SJSA1 (cell line): ENCODE data around the gene TRPV6. TPM values are rescaled to one million over a fixed set of nuclear protein-coding genes. Genes with fewer than 3 reads are reported as not detected.

ENCODE experiments used
- DNase-seq, 2 experiments: peaks; one replicate each; pipeline ENCODE4 v3.0.0-alpha.2; 2015 to 2020; ENCODE audit warnings: low spot score in 2 of 2, low read depth in 1 of 2
- H3K27ac ChIP-seq: fragments of 250-450 bp; sonication (Bioruptor Pico); 2 replicates; pipeline ENCODE4 v1.5.1; 2020; ENCODE audit warnings: mild to moderate bottlenecking, moderate library complexity
- H3K27me3 ChIP-seq: fragments of 250-450 bp; sonication (Bioruptor Pico); replicated peaks from 2 replicates; pipeline ENCODE4 v1.5.1; 2020; ENCODE audit warnings: mild to moderate bottlenecking, moderate library complexity
- H3K36me3 ChIP-seq: fragments of 250-450 bp; sonication (Bioruptor Pico); 2 replicates; pipeline ENCODE4 v1.5.1; 2020; ENCODE audit warnings: mild to moderate bottlenecking
- H3K4me1 ChIP-seq: fragments of 250-450 bp; sonication (Bioruptor Pico); replicated peaks from 2 replicates; pipeline ENCODE4 v1.6.1; 2021; ENCODE audit warnings: mild to moderate bottlenecking
- H3K4me3 ChIP-seq: fragments of 250-450 bp; sonication (Bioruptor Pico); 2 replicates; pipeline ENCODE4 v1.5.1; 2020; ENCODE audit warnings: mild to moderate bottlenecking
- H3K9me3 ChIP-seq: fragments of 250-450 bp; sonication (Bioruptor Pico); replicated peaks from 2 replicates; pipeline ENCODE4 v1.5.1; 2020; ENCODE audit warnings: mild to moderate bottlenecking
- total RNA-seq: library from RNA; depleted of rRNA; stranded (reverse); fragments of >200 nt; shearing (Covaris generic); gene quantifications from 2 replicates; pipeline ENCODE4 v1.2.3, GENCODE V29; 2014; rRNA removed

Gene TRPV6
- total RNA-seq, 1 experiment from 2014 or later = not detected

GRCh38 chr7:142822714-142823113, 62.8 kb downstream of the TRPV6 start:
- no peak for DNase-seq
- H3K27me3 ChIP-seq = peaks cover 4% of the 10 kb centered on the region; the same call in 1 of the 2 replicates

More at GRCh38 chr7:142822714-142823113, 62.8 kb downstream of the TRPV6 start:
- H3K4me1 ChIP-seq = no peaks in the 10 kb centered on the region
- H3K4me3 ChIP-seq = no peak overlapping the region
- no peaks in the 10 kb centered on the region; the same call in 1 of the 2 replicates for H3K9me3 ChIP-seq
- H3K36me3 ChIP-seq = no peaks in the 10 kb centered on the region
- H3K27ac ChIP-seq = no peak overlapping the region

Other genes with a start within 250 kb of the TRPV6 start
- not detected in 2 replicates for gene PRSS1, start 136.3 kb downstream of the TRPV6 start, total RNA-seq
- not detected in 2 replicates for gene PRSS2, start 114.8 kb downstream of the TRPV6 start, total RNA-seq
- 0.82 TPM in 1 of 2 replicates, not detected in the other for gene EPHB6, start 30.7 kb downstream of the TRPV6 start, total RNA-seq
- not detected in 2 replicates for gene TRPV5, start 48.0 kb upstream of the TRPV6 start, total RNA-seq
- not detected in 2 replicates for gene LLCFC1, start 53.7 kb upstream of the TRPV6 start, total RNA-seq
- gene KEL, start 76.6 kb upstream of the TRPV6 start, total RNA-seq = 1.1 and 5.1 TPM in 2 replicates
- gene OR9A2, start 141.4 kb upstream of the TRPV6 start, total RNA-seq = not detected in 2 replicates
- gene OR6V1, start 166.6 kb upstream of the TRPV6 start, total RNA-seq = not detected in 2 replicates
- not detected in 2 replicates for gene PIP, start 246.3 kb upstream of the TRPV6 start, total RNA-seq